Cardiac septum (tissue), 1 donor: ENCODE data around the gene CCDC144A. TPM values are rescaled to one million over a fixed set of nuclear protein-coding genes. Genes with fewer than 3 reads are reported as not detected.
A peak's percentile ranks its signal among the peaks of the same experiment; 100 is the strongest.
"Not testable (repeated sequence)": the region's sequence is repeated elsewhere in the genome, so short reads cannot be mapped to it uniquely, and the experiment has no call there.

Source experiments
- DNase-seq: peaks from one replicate; pipeline ENCODE4 v3.0.0-alpha.2; 2020; ENCODE audit warnings: low spot score
- intact Hi-C: fragments of 100-400 bp; cut with DNase I; formaldehyde crosslinking; loops from one replicate; pipeline ENCODE4 v1.14.0; 2022
- total RNA-seq: library from RNA; stranded (reverse); fragmentation: NEBNext Ultra II Directional; extraction: Animal tissue kit (Norgen Biotek cat#: 25700); gene quantifications from one replicate; pipeline ENCODE4 v1.2.1, GENCODE V29; 2021
- donor health status: DM: no; HTN: no; CAD: no.

The CCDC144A gene
- total RNA-seq, 1 donor from 2014 or later, result 0.22 TPM

GRCh38 chr17:16746571-16746970 lies 56.5 kb downstream of the CCDC144A start:
- DNase-seq, intact Hi-C loops: not testable (repeated sequence)

GRCh38 chr17:16750515-16750914 lies 60.5 kb downstream of the CCDC144A start:
- intact Hi-C loops, result not testable (repeated sequence)

DNA sequence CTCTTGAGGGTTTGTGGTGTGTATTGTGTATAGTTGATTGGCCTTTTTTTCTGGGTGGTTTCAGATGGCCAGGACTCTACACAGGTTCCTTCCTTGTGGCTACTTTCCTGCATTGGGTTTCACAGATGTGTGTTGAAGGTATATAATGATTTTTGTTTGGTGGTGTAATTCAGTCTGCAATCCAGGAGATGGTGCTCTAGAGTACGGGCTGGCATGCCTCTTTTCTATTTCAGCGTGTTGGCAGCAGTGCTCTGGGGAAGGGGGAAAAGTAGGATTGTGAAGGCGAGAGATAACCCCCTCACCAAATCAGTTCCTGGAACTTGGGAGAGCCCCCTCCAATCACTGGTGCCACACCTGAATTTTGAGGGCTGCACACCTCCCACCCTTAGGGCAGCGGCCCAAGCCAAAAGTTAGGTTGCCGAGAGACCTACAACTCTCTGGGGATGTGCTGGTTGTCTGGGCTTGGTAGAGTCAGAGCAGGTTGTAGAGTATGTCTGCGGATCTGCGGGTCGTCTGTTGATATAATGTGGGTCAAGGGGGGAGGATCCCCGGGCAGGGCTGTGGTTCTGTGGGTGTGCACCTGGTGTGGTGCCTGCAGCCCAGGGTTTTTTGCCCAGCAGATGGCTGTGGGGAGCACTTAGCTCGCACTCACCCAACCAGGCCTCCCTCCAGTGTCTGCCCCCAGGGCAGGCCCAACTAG lies 61.3 kb downstream of the CCDC144A start:
- intact Hi-C loops, DNase-seq: not testable (repeated sequence)

More at GRCh38 chr17:16750515-16750914, 60.5 kb downstream of the CCDC144A start:
- DNase-seq, result not testable (repeated sequence)

- DNase-seq, result peak; percentile 63
- intact Hi-C loops, result not testable (repeated sequence)
Measured at GRCh38 chr17:16751924-16752287, 61.9 kb downstream of the CCDC144A start.

DNA sequence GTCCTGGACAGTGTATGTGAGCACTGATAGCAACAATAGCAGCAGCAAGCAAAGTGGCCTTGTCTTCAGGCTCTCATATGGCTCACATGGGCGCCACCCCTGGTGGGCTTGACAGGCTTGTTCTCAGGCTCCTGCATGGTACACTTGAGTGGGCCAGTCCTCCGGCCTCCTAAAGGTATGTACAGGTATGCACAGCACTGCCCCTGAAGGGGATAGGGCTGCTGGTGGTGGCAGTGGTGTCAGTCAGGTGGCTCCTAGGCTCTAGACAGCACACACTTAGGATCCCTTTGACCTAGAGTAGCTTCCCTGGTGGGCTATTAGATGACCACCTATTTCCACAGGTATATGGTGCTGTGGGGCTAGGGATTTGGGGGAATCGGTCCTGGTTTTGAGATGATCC lies 67.5 kb downstream of the CCDC144A start:
- intact Hi-C loops, result not testable (repeated sequence)

GRCh38 chr17:16758177-16758576 lies 68.1 kb downstream of the CCDC144A start:
- intact Hi-C loops, DNase-seq: not testable (repeated sequence)

More for the DNA sequence above, 67.5 kb downstream of the CCDC144A start:
- not testable (repeated sequence) for DNase-seq

GRCh38 chr17:16768290-16769175 lies 78.5 kb downstream of the CCDC144A start:
- DNase-seq, intact Hi-C loops: not testable (repeated sequence)

DNA sequence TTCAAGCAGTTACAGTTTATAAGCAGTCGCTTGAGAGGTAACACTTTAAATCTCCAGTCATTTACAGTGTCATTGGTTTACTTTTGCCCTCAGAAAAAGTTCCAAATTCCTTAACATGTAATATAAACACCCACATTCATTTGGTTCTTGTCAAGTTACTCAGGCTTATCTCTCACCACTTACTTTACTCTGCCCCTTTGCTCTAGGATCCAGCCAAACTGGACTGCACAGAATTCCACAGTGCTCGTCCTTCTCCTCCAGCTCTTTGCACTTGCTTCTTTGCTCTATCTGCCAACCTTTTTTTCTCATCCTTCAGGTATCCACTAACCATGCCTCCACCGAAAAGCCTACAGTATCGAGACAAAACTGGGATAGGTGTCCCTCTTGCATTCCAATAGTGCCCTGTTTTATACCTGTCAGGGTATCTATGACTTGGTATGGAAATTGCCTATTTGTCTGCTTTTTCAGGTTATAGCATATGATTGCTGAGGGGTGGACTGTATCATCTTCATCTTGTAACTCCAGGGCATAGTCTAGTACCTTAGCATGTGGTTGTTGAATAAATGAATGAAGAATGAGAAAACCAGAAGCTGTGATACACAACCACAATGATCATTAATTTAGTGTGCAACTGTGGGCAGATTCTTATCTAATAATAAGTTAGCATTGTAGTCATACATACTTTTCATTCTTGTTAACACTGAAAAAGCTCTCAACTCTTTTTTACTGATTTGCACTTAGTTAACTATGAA lies 82.5 kb downstream of the CCDC144A start:
- DNase-seq, intact Hi-C loops: not testable (repeated sequence)

DNA sequence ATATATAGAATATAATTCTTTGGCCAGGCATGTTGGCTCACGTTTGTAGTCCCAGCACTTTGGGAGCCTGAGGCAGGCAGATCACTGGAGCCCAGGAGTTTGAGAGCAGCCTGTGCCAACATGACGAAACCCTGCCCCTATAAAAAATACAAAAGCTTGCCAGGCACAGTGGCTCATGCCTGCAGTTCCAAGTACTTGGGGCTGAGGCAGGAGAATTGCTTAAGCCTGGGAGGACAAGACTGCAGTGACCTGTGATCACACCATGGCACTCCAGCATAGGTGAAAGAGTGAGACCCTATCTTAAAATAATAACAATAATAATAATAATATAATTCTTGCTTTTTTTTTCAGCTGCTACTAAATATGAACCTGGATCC lies 83.1 kb downstream of the CCDC144A start:
- intact Hi-C loops, DNase-seq: not testable (repeated sequence)

GRCh38 chr17:16787851-16788250 lies 97.8 kb downstream of the CCDC144A start:
- intact Hi-C loops, result not testable (repeated sequence)

GRCh38 chr17:16788889-16789536 lies 99.0 kb downstream of the CCDC144A start:
- DNase-seq, intact Hi-C loops: not testable (repeated sequence)

More at GRCh38 chr17:16787851-16788250, 97.8 kb downstream of the CCDC144A start:
- not testable (repeated sequence) for DNase-seq

- DNase-seq, intact Hi-C loops: not testable (repeated sequence)
Measured at GRCh38 chr17:16789622-16790021, 99.6 kb downstream of the CCDC144A start.

- intact Hi-C loops, DNase-seq: not testable (repeated sequence)
Measured at GRCh38 chr17:16790313-16790871, 100.4 kb downstream of the CCDC144A start.

- not testable (repeated sequence) for DNase-seq
Measured at GRCh38 chr17:16794215-16794614, 104.2 kb downstream of the CCDC144A start.

DNA sequence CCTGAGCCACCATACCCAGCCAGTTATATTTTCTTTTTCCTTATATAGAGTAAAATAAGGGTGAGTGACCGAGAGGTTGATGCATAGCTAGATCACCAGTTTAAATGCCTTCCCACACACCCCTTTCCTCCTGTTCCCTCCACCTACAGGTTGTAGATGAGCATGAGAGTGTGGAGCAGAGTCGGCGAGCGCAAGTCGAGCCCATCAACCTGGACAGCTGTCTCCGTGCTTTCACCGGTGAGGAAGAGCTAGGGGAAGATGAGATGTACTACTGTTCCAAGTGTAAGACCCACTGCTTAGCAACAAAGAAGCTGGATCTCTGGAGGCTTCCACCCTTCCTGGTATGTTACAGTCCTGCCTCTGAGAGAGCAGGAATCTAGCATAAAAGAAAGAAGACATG lies 105.9 kb downstream of the CCDC144A start:
- intact Hi-C loops, DNase-seq: not testable (repeated sequence)

More at GRCh38 chr17:16794215-16794614, 104.2 kb downstream of the CCDC144A start:
- intact Hi-C loops, result not testable (repeated sequence)

DNA sequence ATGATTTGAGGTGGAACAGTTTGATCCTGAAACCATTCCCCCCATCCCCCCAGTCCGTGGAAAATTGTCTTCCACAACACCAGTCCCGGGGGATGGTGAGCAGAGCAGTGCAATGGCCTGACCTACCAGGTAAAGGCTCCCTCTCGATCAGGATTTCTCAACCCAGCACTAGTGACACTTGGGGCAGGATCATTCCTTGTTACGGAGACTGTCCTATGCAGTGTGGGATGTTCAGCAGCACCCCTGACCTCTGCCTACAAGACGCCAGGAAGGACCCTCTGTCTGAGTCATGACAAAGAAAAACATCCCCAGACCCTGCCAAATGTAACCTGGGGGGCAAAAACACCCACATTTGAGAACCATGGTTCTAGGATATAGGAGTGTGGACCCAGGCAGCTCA lies 114.8 kb downstream of the CCDC144A start:
- intact Hi-C loops, DNase-seq: not testable (repeated sequence)

DNA sequence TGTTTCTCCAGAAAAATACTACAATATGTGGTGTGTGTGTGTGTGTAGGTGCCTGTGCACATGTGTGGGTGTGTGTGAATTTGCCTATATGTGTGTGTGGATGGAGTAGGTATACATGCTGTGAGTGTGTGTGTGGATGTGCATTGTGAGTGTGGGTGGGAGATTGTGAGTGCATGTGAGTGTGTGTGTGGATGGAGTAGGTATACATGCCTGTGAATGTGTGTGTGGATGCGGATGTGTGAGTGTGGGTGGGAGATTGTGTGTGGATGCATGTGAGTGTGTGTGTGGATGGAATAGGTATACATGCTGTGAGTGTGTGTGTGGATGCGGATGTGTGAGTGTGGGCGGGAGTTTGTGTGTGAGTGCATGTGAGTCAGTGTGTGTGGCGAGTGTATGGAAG lies 116.6 kb downstream of the CCDC144A start:
- intact Hi-C loops, DNase-seq: not testable (repeated sequence)

GRCh38 chr17:16807620-16808019 lies 117.6 kb downstream of the CCDC144A start:
- DNase-seq, intact Hi-C loops: not testable (repeated sequence)

DNA sequence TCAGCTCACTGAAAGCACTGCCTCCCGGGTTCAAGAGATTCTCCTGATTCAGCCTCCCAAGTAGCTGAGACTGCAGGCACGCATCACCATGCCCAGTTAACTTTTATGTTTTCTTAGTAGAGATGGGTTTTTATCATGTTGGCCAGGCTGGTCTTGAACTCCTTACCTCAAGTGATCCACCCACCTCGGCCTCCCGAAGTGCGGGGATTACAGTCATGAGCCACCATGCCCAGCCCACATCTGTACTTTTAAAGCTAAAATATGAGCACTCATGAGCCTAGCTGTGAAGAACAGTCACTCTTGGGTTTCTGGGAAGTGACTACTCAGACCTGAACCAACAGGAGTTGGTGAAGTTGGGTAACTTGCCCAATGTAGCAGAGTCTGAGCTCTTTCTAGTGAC lies 120.2 kb downstream of the CCDC144A start:
- intact Hi-C loops, DNase-seq: not testable (repeated sequence)
